GM03348 (cell line): Measurements from ENCODE around the gene TCF4.
"Not testable (repeated sequence)": the region's sequence is repeated elsewhere in the genome, so short reads cannot be mapped to it uniquely, and the experiment has no call there.

Experiments used
- DNase-seq: peaks from one replicate; pipeline ENCODE4 v3.0.0; 2012; ENCODE audit warnings: low spot score

TCF4 gene

DNA sequence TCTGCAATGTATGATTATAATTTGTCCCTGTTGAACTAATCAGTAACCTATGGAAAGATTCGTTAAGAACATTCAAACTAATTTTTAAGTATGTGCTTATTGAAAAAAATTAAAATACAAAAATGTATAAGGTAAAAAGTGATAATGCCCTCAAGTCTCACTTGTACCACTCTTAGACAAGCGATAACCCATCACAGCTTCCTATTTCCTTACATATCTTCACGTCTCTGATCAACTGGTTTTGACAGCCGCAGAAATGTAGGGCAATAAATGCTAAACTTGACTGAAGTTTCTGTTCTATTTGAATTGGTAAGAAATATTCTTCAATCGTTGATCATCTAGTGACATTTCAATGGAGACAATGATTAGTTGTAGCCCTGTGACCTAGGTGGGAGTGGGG is 112.5 kb downstream of the TCF4 start:
- no peak for DNase-seq

DNA sequence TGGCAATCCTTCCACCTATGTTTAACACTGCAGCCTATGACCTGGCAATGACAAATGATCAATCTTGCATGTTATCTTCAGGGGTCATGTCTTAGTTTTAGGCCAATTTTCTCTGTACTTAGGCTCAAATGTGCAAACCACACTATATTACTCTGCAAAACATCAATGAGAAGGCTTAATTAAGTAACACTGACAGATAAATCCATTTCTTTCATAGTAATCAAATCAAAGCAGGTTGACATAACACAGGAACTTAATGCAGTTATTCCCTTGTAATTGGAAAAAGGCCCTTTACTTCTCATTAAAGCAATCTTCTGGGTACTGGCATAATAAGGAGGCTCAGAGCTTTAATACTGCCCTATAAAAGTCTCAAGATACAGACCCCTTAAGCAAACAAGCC is 114.4 kb downstream of the TCF4 start:
- no peak for DNase-seq

DNA sequence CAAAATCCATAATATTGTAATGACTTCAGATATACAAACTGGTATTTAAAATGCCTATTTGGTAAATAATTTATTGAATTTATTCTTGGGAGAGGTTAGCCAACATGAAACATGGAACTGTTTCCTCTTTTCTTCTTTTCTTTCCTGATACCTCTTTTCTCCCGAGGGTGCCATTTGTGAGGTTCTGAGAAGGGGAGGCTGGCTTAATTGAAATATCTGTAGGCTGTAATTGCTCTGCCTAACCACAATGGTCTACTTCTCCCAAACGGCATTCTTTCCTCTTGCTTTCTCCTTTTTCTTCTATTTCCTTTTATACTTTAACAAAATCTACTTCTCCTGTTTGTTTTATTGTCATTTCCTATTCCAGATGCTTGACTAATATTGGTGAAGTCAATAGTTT is 114.9 kb downstream of the TCF4 start:
- DNase-seq: no peak

DNA sequence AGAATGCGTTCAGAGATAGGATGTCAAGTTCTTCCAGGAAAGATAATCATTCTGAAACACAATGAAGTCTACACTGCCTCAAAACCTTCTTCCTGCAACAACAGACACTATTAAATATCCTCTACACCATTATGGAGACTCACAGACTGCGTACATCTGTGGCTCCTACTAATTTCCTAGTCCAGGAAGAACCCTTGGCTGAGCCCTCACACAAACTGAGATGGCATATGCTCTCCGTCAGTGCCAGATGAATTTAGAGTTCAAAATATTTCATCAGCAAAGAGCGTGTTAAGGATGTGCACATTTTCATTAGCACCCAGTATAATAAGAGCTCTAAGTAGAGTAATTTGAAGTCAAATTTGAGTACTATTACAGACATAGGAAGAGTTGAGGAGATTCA is 117.2 kb downstream of the TCF4 start:
- no peak for DNase-seq

DNA sequence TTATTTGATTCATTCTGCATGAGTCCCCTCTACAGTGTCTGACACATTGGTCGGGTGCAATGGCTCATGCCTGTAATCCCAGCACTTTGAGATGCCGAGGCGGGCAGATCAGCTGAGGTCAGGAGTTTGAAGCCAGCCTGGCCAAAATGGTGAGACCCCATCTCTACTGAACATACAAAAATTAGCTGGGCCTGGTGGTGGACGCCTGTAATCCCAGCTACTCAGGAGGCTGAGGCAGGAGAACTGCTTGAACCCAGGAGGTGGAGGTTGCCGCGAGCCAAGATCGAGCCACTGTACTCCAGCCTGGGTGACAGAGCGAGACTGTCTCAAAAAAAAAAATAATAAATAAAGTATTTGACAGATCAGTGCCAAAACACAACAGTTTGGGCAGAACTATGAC is 118.9 kb downstream of the TCF4 start:
- DNase-seq: not testable (repeated sequence)

DNA sequence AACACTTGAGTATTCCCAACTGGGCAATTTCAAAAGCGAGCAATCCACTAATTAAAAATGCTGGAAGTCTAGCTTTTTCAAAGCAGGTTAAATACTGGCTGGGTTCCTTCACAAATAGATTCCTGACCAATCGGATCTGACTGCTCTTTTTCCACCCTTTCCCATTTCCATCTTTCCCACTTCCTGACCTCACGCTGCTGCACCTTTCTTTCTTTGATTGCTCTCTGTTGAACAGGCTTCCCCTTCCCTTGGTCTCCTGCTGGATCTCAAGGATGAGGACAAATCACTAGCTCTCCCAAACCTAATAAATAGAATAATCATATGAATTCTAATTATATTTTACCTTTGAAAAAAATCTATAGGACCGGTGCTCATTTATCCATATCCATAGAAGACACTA is 121.2 kb downstream of the TCF4 start:
- DNase-seq: no peak

DNA sequence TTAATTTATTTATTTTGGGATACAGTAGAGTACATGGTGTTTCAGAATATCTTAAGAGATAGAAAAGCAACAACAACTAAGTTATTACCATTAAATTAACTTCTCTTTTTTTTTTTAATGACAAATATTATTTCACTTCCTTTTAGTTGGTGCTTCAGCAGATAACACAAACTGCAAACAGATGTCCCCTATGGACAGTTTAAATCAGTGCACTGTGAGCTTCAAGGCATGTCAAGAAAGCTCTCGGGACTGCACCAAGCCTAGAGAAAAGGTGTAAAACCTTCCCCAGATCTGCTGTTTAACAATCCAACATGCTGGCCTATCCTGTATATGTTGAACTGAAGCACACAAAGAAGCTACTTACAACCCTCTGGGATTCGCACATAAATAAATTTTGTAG is 122.7 kb downstream of the TCF4 start:
- no peak for DNase-seq

DNA sequence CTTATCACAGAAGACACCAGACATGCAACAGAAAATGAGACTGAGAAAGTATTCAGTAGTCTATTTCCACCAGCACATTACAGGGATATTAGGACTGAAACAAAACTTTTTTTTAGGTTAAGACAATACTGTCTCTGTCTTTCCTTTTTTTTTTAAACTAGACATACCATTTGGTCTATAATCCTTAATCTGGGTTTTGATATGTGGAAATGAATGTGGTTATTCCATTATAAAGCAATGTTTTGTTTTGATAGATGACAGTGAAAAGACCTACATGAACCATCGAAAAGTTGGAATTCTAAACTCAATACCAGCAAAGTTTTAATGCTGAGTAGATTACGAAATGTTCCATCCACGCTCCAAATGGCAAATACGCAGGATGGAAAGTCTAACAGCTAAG is 123.4 kb downstream of the TCF4 start:
- no peak for DNase-seq

DNA sequence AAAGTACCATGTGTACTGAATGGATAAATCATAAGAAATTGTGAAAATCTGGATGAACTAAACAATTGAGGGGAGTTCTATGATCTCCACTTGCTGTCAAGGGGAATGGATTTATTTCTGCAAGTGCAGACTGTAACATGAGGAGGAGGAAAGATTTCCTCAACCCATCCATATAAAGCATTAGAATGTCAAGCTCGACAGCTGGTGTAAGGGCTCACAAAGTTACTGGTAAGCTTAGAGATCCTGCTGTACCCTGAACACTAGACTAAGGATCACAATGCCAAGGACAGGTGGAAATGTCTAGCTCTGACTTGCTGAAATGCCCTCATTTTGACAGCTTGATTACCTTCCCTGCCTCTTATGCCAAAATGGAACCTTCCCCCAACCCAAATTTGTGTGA is 125.3 kb downstream of the TCF4 start:
- no peak for DNase-seq

DNA sequence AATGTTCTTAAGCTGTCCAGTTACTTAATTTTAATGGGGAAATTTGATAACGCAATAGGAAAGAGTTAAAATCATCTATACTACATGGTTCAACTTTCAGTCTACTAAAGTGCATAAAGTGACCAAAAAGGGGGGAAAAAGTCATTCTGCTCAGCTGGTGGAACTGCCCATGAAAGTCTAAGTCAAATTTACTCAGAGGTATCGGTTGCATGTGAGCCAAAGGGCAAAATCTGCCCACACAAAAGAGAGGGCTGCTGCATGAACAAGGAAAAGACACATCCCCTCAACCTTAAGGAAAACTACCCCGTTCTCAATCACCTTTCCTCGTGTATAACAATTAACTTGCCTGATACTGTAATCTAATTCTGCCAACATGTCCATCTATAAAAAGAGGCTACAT is 126.1 kb downstream of the TCF4 start:
- DNase-seq: no peak

DNA sequence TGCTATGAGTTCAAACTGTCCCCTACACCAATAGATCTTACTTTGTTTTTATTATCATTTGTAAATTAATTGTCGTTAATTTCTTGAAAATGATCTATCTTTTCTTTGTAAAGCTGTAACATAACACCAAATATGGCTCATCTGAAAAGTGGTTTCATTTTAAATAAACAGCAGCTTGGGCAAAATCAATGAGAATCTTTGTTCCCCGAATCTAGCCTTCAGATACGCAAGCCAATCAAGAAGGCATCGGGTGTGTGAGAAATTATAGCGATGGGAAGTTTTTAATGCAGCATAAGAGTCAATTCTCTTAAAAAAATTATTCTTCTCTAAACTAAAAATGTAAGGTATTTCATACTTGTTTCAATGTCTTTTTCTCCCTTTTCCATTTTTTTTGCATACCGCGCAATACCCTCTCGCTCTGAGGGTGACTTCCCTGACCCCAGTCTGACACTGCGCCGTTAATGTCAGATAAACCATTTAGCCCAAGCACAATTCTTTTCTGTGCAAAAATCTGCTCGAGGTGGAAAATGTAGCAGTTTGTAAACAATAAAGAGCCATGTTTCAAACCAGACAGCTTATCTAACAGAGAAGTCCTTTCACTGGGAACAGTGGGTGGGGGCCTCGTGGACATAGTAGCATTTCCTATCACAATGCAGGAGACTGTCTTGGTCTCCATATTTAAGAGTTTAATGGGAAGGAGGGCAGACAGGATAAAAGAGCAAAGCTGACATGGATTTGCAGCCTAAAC is 129.4 kb downstream of the TCF4 start:
- DNase-seq: no peak

DNA sequence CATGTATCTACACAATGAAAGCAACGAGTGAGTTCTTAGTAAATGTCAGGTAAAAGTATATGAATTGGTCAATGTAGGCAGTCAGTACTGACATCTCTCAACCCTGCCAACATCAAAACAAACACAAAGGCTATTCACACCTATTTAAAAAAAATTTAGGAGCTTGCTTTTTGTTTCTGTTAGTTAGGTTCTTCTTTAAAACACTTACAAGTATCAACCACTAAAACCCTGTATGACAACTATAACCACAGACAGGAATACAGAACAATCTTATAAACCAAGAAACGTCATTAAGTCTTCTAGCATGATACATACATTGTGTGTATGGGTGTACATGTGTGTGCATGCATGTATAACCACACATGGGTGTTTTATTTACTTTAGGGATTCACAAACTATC is 131.0 kb downstream of the TCF4 start:
- no peak for DNase-seq

DNA sequence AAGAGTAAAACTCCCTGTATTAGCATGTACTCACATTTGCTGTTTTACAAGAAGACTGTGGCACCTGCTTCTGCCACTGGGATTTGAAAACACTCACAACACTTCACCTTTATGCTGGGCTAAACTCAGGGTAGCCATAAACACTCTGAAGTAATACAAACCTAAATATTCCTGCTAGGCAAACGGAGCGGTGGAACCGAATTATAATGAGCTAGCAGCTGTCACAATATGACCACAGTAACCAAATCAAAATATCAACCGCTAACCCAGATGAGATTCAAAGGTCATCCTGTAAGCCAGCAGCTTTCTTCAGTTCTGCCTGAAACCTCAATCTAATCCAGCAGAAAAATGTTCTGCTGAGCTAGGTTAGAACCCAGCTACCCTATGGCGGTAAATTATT is 132.1 kb downstream of the TCF4 start:
- DNase-seq: no peak

DNA sequence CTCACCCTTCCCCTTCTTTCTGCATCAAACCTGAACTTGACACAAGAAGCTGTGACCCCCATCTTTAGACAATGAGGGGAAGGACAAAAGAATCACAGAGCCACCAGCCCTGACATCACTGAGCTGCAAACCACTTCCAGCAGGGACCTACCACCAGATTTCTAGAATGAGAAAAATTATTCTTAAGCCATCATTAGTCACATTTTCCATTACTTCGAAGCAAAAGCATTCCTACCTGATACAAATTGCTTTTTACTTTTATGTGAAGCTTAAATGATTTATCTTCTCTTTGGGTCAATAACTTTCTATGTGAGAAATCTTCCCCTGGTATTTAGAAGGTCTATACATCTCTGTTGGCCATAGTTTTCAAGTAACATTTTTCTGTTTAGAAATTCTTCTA is 134.8 kb downstream of the TCF4 start:
- no peak for DNase-seq

DNA sequence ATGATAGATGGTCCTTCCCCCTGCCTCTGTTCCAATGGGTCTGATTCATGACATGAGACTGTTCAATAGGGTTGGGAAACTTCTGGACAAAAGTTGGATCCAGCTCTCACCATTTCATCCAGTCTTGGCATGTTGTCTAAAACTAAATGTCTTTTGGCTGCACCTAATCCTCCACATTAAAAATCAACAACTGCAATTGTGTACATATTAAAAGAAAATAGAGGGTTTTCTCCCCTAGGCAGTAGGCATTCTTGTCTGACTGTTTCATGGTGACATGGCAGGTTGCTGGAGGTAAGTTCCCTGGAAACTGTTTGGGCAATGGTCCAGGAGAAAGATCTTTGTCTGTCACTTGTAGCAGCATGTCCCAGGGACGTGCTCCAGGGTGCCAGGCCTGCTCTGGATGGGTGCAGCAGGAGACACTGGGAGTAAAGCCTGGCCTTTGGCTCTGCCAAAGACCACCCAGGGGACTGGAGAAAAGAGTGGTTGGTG is 135.8 kb downstream of the TCF4 start:
- DNase-seq: peak; percentile 55

DNA sequence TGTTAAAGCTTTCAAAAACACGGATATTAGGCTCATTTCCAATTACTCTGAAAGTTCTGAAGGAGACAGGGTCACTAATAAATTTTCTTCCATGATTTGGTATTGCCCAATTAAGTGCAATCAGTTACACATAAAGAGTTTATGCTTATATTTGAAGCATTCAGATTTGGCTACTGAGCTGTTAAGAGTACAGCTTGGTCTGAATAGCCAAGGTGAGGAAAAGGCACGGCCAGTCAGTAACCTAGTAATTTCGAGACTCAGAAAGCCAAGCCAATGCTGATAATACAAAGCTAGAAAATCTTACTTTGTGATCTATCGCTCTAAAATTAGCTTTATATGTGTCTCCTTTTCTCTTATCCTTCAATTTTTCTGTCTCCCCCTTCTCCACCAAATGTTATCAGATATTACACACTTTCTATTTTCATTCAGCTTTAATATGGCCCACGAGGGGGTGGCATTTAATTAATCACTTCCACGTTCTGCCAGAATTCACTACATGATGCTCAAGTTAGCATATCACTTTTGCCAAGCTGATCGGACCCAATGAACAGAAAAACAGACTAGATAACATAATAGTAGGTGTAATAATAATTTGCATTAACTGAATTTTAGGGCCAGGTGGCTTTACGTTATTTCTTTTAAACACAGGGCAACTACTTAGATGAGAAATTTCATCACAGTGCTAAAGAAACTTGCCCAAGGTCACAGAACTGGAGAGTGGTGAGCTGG is 138.4 kb downstream of the TCF4 start:
- no peak for DNase-seq

DNA sequence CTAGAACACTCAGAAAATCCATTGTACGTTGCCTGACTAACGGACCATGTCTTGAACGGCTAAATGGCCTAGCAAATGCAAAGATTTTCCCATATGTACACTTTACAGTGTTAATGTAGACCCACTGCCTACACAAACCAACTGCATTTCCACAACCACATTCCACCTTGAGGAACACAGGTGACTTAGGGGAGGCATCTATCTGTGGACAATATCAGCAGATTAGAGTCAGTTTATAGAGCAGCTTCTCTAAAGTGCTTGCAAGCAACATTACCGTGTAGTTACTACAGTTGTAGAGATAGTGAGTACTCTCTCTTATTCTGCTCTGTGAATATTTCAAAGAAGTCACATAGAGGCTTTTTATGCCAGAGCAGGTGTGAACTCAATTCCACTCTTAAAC is 139.6 kb downstream of the TCF4 start:
- DNase-seq: no peak

DNA sequence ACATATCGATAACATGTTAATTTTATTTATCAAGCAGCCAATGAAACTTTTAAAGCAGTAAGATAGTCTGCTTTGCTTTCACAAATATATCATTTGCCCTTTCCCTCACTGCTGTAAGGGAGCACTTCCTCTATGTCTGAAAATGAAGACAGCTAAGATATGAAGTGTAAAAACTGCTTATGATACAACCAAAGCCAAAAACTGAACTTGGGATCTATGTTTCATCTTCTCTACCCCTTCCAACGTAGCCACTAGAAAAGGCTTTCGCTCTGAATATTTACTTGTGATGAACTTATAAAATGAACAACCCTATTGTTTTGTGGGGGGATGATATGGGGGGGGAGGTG is 140.3 kb downstream of the TCF4 start:
- no peak for DNase-seq

DNA sequence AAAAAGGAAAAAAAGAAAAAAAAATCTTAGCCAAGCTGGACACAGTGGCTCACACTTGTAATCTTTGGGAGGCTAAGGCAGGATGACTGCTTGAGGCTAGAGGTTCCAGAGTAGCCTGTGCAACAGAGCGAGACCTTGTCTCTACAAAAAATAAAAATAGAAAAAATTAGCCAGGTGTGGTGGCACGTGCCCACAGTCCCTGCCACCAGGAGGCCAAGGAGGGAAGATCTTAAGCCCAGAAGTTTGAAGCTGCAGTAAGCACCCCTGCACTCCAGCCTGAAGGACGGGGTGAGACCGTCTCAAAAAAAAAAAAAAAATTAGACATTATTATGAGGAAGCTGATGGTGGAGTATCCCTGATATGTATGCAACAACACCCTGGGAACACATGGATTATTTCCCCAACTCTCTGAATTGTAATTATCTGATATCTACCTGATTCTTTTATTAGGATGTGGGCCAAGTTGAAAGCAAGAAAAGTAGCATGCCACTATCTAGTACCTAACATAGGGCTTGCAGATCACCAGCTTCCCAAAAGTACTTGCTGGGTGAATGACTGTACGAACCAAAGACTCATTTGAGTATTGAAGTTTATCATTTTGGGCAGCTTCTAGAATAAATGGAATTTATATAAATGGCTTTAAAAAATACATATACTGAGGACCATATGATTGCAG is 140.9 kb downstream of the TCF4 start:
- no peak for DNase-seq

DNA sequence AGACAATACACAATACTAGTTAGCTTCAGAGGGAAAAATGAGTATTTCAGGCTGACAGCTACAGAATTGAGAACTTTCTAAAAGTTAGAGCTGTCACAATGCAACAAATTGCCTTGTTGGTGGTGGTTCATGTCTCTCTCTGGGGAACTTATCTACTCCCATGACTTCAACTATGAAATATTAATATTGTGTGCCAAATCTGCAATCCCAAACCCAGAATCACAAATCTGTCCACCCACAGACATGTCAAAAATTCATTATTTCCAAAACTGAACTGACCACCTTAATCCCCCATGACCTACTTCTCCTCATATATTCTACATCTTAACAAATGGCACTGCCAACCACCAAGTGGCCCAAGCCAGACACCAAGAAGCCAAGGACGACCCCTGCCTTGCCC is 143.5 kb downstream of the TCF4 start:
- no peak for DNase-seq

DNA sequence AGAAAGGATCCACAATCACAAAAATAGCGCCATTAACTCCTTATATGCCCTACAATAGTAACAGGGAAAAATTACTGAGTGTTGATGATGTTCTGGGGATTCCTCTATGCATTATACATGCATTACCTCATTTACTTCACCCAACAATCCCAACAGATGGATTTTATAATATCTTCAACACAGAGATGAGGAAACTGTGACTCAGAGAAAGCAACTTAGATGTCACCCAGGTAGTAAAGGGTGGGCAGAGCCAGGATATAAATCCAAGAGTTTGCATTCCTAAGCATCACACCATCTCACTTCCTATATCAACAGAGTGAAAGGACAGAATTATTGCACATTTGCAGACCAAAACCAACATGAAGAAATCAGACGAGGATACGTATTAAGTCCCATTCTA is 144.2 kb downstream of the TCF4 start:
- DNase-seq: no peak

DNA sequence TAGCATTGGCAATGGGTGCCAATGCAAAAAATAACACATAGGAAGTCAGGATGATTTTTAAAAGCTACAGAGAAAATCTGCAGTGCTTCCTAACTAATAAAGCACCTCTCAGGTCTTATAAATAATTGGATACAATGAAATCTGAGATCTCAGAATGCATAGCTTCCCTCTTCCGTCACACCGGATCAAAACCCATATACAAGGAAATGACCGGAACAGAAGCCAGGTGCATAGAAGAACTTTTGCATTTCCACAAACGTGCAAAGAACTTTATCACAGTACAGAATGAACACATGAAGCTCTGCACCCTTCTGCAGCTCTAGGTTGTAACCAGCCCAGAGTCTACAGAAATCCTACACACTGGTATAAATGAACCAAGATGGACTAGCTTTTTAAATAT is 145.4 kb downstream of the TCF4 start:
- DNase-seq: no peak

DNA sequence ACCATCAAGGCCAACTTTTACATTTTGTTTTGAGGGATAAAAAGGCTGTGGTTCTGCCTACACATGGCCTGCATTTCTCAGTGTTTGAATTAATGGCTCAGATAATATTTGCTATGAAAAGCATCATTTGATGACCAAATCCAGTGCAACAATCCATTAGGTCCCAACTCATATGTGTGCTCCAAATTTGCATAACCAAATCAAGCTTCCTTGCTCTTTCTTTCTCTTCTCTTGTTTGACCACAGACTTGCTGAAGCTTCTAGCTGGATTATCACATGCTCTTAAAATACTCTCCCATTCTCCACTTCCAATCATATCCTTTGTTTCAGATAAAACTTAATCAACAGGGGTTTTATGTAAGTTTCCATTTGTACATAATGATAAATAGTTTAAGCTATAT is 147.0 kb downstream of the TCF4 start:
- no peak for DNase-seq
